HepG2 (cell line): Measurements from ENCODE around the gene GMFB. TPM values are rescaled to one million over a fixed set of nuclear protein-coding genes. Genes with fewer than 3 reads are reported as not detected.

Experiments
- CEBPG ChIP-seq: IDR thresholded peaks from 2 replicates; pipeline ENCODE4 v1.6.1; 2016
- CREB1 ChIP-seq, 2 experiments: fragments of 450-650 bp in 1 of 2; IDR thresholded peaks; 2 replicates each; pipeline ENCODE4 v1.6.1; 2016 to 2017; ENCODE audit warnings: control low read depth in 1 of 2, mild to moderate bottlenecking in 1 of 2, missing compliant biosample characterization in 1 of 2, missing genetic modification characterization in 1 of 2
- HNF4G ChIP-seq, 2 experiments: sonication (generic) in 1 of 2; formaldehyde crosslinking in 1 of 2; IDR thresholded peaks; 2 replicates each; pipeline versions ENCODE4 v1.4.0 to v1.6.1; 2011 to 2020; ENCODE audit warnings: borderline replicate concordance in 2 of 2, low read depth in 2 of 2, mild to moderate bottlenecking in 2 of 2, low read length in 1 of 2, missing genetic modification reagents in 1 of 2, moderate library complexity in 1 of 2
- ISL2 ChIP-seq: sonication (generic); formaldehyde crosslinking; IDR thresholded peaks from 2 replicates; pipeline ENCODE4 v1.5.0; 2020; ENCODE audit warnings: missing genetic modification reagents
- KDM1A ChIP-seq: IDR thresholded peaks from 2 replicates; pipeline ENCODE4 v1.6.1; 2016; ENCODE audit warnings: missing compliant biosample characterization
- KMT2A ChIP-seq: sonication (generic); formaldehyde crosslinking; IDR thresholded peaks from 2 replicates; pipeline ENCODE4 v1.4.0; 2020; ENCODE audit warnings: missing genetic modification reagents
- NFKB2 ChIP-seq: sonication (generic); formaldehyde crosslinking; IDR thresholded peaks from 2 replicates; pipeline ENCODE4 v1.4.0; 2020; ENCODE audit warnings: missing genetic modification reagents, borderline replicate concordance
- REST ChIP-seq, 2 experiments: IDR thresholded peaks; 2 replicates each; pipeline ENCODE4 v1.6.1; 2011 to 2012; ENCODE audit warnings: low read length in 2 of 2, borderline replicate concordance in 1 of 2, low read depth in 1 of 2, mild to moderate bottlenecking in 1 of 2, moderate library complexity in 1 of 2
- SMAD3 ChIP-seq: sonication (generic); formaldehyde crosslinking; IDR thresholded peaks from 2 replicates; pipeline ENCODE4 v1.4.0; 2020; ENCODE audit warnings: missing genetic modification reagents
- TAF1 ChIP-seq: sonication (generic); formaldehyde crosslinking; IDR thresholded peaks from 2 replicates; pipeline ENCODE4 v1.4.0; 2020; ENCODE audit warnings: missing genetic modification reagents
- TCF12 ChIP-seq, 2 experiments: fragments of 450-650 bp in 1 of 2; sonication (generic) in 1 of 2; formaldehyde crosslinking in 1 of 2; IDR thresholded peaks; 2 replicates each; pipeline versions ENCODE4 v1.6.1 to v1.8.0; 2017 to 2022; ENCODE audit warnings: antibody characterized with exemption in 1 of 2, mild to moderate bottlenecking in 1 of 2, missing genetic modification reagents in 1 of 2, moderate library complexity in 1 of 2
- TEAD3 ChIP-seq: optimal IDR thresholded peaks from 2 replicates; pipeline ENCODE3; 2016; ENCODE audit warnings: borderline replicate concordance
- TEF ChIP-seq: sonication (generic); formaldehyde crosslinking; IDR thresholded peaks from 2 replicates; pipeline ENCODE4 v1.5.0; 2020; ENCODE audit warnings: missing genetic modification reagents
- ZFP36L1 ChIP-seq: sonication (generic); formaldehyde crosslinking; IDR thresholded peaks from 2 replicates; pipeline ENCODE4 v1.8.0; 2022; ENCODE audit warnings: mild to moderate bottlenecking, missing genetic modification reagents, moderate library complexity
- polyA plus RNA-seq, 8 experiments: library from polyadenylated mRNA; depleted of rRNA in 3 of 8; stranded (reverse) in 7 of 8; unstranded in 1 of 8; fragments of >200 nt; fragmentation: Illumina TruSeq in 4 of 8; extraction: Trizol in 4 of 8; gene quantifications; 2 replicates each; pipeline versions ENCODE4 v1.2.1 to v1.2.3, GENCODE V29; 2011 to 2016; ENCODE audit warnings: low read depth in 4 of 8, missing spikeins in 1 of 8, mixed read lengths in 1 of 8; ENCODE audit not compliant: insufficient read depth in 1 of 8
- total RNA-seq, 5 experiments: library from RNA; depleted of rRNA; stranded (reverse); fragments of >200 nt; fragmentation: Illumina TruSeq; extraction: Trizol; gene quantifications; 2 replicates each; pipeline ENCODE4 v1.2.3, GENCODE V29; 2016; ENCODE audit warnings: low read depth in 1 of 5
- TF ChIP-seq, protein P1 (sequence below): sonication (generic); formaldehyde crosslinking; IDR thresholded peaks from 2 replicates; pipeline ENCODE4 v1.5.0; 2020; ENCODE audit warnings: mild to moderate bottlenecking, missing genetic modification reagents, moderate library complexity
- TF ChIP-seq, protein P2 (sequence below), 2 experiments: fragments of 450-650 bp in 1 of 2; sonication (generic) in 1 of 2; formaldehyde crosslinking; IDR thresholded peaks; 2 replicates each; pipeline versions ENCODE4 v1.5.0 to v1.8.0; 2020 to 2022; ENCODE audit warnings: mild to moderate bottlenecking in 1 of 2, missing genetic modification reagents in 1 of 2
- TF ChIP-seq, protein P3 (sequence below): sonication (generic); formaldehyde crosslinking; IDR thresholded peaks from 2 replicates; pipeline ENCODE4 v1.4.0; 2020; ENCODE audit warnings: missing genetic modification reagents, borderline replicate concordance

Gene GMFB
- total and polyA plus RNA-seq, 2 of the 13 experiments (the other 11 are each of a cell fraction or from before 2014, with no cell fraction given): 17.3 to 68.2 TPM

DNA sequence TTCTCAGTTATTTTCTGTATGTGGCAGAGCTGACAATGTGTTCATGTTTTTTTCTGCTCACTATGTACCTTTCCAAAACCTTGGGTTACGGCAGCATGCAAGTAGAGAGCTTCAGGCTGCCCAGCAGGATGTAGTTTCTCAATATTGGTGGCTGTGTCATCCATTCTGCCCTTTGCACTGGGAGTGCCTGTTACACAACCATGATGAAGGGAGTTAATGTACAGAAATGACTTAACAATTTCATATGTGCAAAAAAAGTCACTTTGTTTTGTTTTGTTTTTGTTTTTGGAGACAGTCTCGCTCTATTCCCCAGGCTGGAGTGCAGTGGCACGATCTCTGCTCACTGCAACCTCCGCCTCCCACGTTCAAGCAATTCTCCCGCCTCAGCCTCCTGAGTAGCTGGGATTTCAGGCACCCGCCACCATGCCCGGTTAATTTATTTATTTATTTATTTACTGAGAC, 41.5 kb downstream of the GMFB start (continued):
- TF ChIP-seq SMAD3 (CRISPR knock-in tag) (peak; percentile 80), CEBPG (peak; percentile 98), ISL2 (CRISPR knock-in tag) (0 out of 2 replicates have a peak, but pooled peaks have one; percentile 36), TEAD3 (CRISPR knock-in tag) (peak; percentile 64), REST (IDR thresholded peaks at IDR 0.05; ENCODE audit: borderline replicate concordance in 1 of 2, low read depth in 1 of 2, low read length in 2 of 2) (0 out of 4 replicates have a peak, but pooled peaks of 1 of the 2 experiments have one; percentile 22), KMT2A (peak; percentile 55; the same call in 1 of the 2 replicates), KDM1A (CRISPR knock-in tag) (peak; percentile 57; the same call in 1 of the 2 replicates), TEF (CRISPR knock-in tag) (peak; percentile 99), NFKB2 (CRISPR knock-in tag) (no peak), CREB1 (IDR thresholded peaks at IDR 0.05) (peak; percentile 23; the same call in 1 of the 2 replicates), CREB1 (CRISPR knock-in tag; IDR thresholded peaks at IDR 0.05) (peak; percentile 49), TCF12 (IDR thresholded peaks at IDR 0.05) (no peak), TCF12 (CRISPR knock-in tag; IDR thresholded peaks at IDR 0.05) (peak; percentile 90), TAF1 (CRISPR knock-in tag) (no peak), ZFP36L1 (CRISPR knock-in tag) (peak; percentile 80; the same call in 1 of the 2 replicates), HNF4G (IDR thresholded peaks at IDR 0.05; ENCODE audit: borderline replicate concordance, low read depth, low read length) (peak; percentile 95), HNF4G (CRISPR knock-in tag; IDR thresholded peaks at IDR 0.05; ENCODE audit: borderline replicate concordance, low read depth) (peak; percentile 71; the same call in 1 of the 2 replicates)
- TF ChIP-seq, protein P1, sequence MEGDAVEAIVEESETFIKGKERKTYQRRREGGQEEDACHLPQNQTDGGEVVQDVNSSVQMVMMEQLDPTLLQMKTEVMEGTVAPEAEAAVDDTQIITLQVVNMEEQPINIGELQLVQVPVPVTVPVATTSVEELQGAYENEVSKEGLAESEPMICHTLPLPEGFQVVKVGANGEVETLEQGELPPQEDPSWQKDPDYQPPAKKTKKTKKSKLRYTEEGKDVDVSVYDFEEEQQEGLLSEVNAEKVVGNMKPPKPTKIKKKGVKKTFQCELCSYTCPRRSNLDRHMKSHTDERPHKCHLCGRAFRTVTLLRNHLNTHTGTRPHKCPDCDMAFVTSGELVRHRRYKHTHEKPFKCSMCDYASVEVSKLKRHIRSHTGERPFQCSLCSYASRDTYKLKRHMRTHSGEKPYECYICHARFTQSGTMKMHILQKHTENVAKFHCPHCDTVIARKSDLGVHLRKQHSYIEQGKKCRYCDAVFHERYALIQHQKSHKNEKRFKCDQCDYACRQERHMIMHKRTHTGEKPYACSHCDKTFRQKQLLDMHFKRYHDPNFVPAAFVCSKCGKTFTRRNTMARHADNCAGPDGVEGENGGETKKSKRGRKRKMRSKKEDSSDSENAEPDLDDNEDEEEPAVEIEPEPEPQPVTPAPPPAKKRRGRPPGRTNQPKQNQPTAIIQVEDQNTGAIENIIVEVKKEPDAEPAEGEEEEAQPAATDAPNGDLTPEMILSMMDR (CRISPR knock-in tag): 0 out of 2 replicates have a peak, but pooled peaks have one; percentile 14
- TF ChIP-seq, protein P2, sequence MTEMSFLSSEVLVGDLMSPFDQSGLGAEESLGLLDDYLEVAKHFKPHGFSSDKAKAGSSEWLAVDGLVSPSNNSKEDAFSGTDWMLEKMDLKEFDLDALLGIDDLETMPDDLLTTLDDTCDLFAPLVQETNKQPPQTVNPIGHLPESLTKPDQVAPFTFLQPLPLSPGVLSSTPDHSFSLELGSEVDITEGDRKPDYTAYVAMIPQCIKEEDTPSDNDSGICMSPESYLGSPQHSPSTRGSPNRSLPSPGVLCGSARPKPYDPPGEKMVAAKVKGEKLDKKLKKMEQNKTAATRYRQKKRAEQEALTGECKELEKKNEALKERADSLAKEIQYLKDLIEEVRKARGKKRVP (CRISPR knock-in tag; IDR thresholded peaks at IDR 0.05): peak in 1 of 2 experiments; percentile 88; a peak in 2 of 4 replicates
- TF ChIP-seq, protein P3, sequence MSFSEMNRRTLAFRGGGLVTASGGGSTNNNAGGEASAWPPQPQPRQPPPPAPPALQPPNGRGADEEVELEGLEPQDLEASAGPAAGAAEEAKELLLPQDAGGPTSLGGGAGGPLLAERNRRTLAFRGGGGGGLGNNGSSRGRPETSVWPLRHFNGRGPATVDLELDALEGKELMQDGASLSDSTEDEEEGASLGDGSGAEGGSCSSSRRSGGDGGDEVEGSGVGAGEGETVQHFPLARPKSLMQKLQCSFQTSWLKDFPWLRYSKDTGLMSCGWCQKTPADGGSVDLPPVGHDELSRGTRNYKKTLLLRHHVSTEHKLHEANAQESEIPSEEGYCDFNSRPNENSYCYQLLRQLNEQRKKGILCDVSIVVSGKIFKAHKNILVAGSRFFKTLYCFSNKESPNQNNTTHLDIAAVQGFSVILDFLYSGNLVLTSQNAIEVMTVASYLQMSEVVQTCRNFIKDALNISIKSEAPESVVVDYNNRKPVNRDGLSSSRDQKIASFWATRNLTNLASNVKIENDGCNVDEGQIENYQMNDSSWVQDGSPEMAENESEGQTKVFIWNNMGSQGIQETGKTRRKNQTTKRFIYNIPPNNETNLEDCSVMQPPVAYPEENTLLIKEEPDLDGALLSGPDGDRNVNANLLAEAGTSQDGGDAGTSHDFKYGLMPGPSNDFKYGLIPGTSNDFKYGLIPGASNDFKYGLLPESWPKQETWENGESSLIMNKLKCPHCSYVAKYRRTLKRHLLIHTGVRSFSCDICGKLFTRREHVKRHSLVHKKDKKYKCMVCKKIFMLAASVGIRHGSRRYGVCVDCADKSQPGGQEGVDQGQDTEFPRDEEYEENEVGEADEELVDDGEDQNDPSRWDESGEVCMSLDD (CRISPR knock-in tag): no peak
